SH-SY5Y (cell line): ENCODE measurements around the gene VPS26A.

Experiments
- GATA2 ChIP-seq: IDR thresholded peaks from 2 replicates; pipeline ENCODE4 v1.6.1; 2011; ENCODE audit warnings: mild to moderate bottlenecking, low read depth, low read length
- GATA3 ChIP-seq: IDR thresholded peaks from 2 replicates; pipeline ENCODE4 v1.6.1; 2011; ENCODE audit warnings: low read depth, mild to moderate bottlenecking, low read length, moderate library complexity

DNA sequence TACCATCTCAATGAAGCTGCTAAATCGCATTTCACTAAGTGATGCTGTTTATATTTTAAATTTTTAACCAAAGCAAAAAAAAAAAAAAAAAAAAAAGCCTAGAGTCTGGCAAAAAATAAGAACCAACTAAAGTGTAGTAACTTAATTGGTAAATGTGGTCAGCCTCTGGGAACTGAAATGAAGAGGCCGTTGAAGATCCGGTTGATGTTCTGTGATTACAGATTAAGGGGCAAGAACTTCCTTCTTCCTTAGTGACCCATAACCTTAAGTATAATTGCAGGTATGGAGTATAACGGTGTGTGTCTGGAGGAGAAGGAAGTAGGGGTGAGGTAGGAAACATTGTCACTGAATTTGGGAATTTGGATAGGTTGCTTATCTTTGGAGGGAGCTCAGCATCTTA, 43.8 kb upstream of the VPS26A start:
- TF ChIP-seq GATA2 = no peak
- TF ChIP-seq GATA3 = no peak
